Astrocyte (in vitro differentiated cells and primary cell): ENCODE data around the gene RALB. TPM values are rescaled to one million over a fixed set of nuclear protein-coding genes. Genes with fewer than 3 reads are reported as not detected.
A peak's percentile ranks its signal among the peaks of the same experiment; 100 is the strongest.

Experiments used
- DNase-seq: peaks from one replicate; pipeline ENCODE4 v3.0.0-alpha.2; 2010; ENCODE audit warnings: low read depth
- FAIRE-seq: peaks from 2 replicates; lab custom pipeline; 2011; peaks lifted over from hg19 to GRCh38; lab: Jason Lieb, UNC
- H2AFZ ChIP-seq: 2 replicates; pipeline ENCODE4 v1.6.0; 2012; ENCODE audit warnings: low read depth, low read length, inconsistent platforms
- H3K27ac ChIP-seq: 2 replicates; pipeline ENCODE4 v1.5.1; 2011; ENCODE audit warnings: low read depth, low read length, inconsistent platforms
- H3K27me3 ChIP-seq: 2 replicates; pipeline ENCODE4 v1.6.0; 2011; ENCODE audit warnings: low read length, inconsistent platforms; ENCODE audit not compliant: insufficient read depth
- H3K36me3 ChIP-seq: 2 replicates; pipeline ENCODE4 v1.5.1; 2011; ENCODE audit warnings: low read length, inconsistent platforms; ENCODE audit not compliant: insufficient read depth
- H3K4me1 ChIP-seq: 2 replicates; pipeline ENCODE4 v1.5.1; 2011; ENCODE audit warnings: low read length, inconsistent platforms; ENCODE audit not compliant: insufficient read depth
- H3K4me2 ChIP-seq: 2 replicates; pipeline ENCODE4 v1.6.0; 2012; ENCODE audit warnings: low read length, inconsistent platforms
- H3K4me3 ChIP-seq: 2 replicates; pipeline ENCODE4 v1.5.1; 2011; ENCODE audit warnings: low read depth, mild to moderate bottlenecking, low read length, inconsistent platforms; ENCODE audit not compliant: insufficient read depth
- H3K79me2 ChIP-seq: 2 replicates; pipeline ENCODE4 v1.6.0; 2012; ENCODE audit warnings: mild to moderate bottlenecking, low read length, inconsistent platforms; ENCODE audit not compliant: insufficient read depth
- H3K9ac ChIP-seq: 2 replicates; pipeline ENCODE4 v1.6.0; 2012; ENCODE audit warnings: mild to moderate bottlenecking, low read length, inconsistent platforms
- H3K9me3 ChIP-seq: 2 replicates; pipeline ENCODE4 v1.5.1; 2012; ENCODE audit warnings: low read depth, mild to moderate bottlenecking, low read length, inconsistent platforms; ENCODE audit not compliant: insufficient read depth
- H4K20me1 ChIP-seq: 2 replicates; pipeline ENCODE4 v1.6.0; 2012; ENCODE audit warnings: low read length, inconsistent platforms; ENCODE audit not compliant: insufficient read depth
- H3K27ac Mint-ChIP-seq: one replicate; pipeline ENCODE4 v1.8.0; 2021; ENCODE audit warnings: mild to moderate bottlenecking, mixed read lengths; ENCODE audit not compliant: unreplicated experiment
- H3K27me3 Mint-ChIP-seq: one replicate; pipeline ENCODE4 v1.8.0; 2021; ENCODE audit warnings: low read depth, mixed read lengths; ENCODE audit not compliant: unreplicated experiment
- H3K36me3 Mint-ChIP-seq: one replicate; pipeline ENCODE4 v1.8.0; 2021; ENCODE audit warnings: low read depth, mixed read lengths; ENCODE audit not compliant: unreplicated experiment
- H3K4me1 Mint-ChIP-seq: one replicate; pipeline ENCODE4 v1.8.0; 2021; ENCODE audit warnings: low read depth, mixed read lengths; ENCODE audit not compliant: unreplicated experiment
- H3K4me3 Mint-ChIP-seq: one replicate; pipeline ENCODE4 v1.8.0; 2021; ENCODE audit warnings: mild to moderate bottlenecking, moderate library complexity, mixed read lengths; ENCODE audit not compliant: unreplicated experiment
- H3K9me3 Mint-ChIP-seq: one replicate; pipeline ENCODE4 v1.8.0; 2021; ENCODE audit warnings: mild to moderate bottlenecking, mixed read lengths; ENCODE audit not compliant: unreplicated experiment
- EZH2 ChIP-seq: IDR thresholded peaks from 2 replicates; pipeline ENCODE4 v1.6.1; 2012; ENCODE audit warnings: mild to moderate bottlenecking, low read length, inconsistent platforms; ENCODE audit not compliant: insufficient read depth
- total RNA-seq: library from RNA; stranded (reverse); gene quantifications from 2 replicates; pipeline ENCODE4 v1.2.1, GENCODE V29; 2021
- TF ChIP-seq, protein P1 (sequence below): IDR thresholded peaks from 2 replicates; pipeline ENCODE4 v1.5.1; 2011; ENCODE audit warnings: low read depth, mild to moderate bottlenecking, inconsistent platforms, low read length, moderate library complexity; ENCODE audit not compliant: insufficient read depth

The RALB gene
- total RNA-seq, 1 donor from 2014 or later, result 44.5 TPM

DNA sequence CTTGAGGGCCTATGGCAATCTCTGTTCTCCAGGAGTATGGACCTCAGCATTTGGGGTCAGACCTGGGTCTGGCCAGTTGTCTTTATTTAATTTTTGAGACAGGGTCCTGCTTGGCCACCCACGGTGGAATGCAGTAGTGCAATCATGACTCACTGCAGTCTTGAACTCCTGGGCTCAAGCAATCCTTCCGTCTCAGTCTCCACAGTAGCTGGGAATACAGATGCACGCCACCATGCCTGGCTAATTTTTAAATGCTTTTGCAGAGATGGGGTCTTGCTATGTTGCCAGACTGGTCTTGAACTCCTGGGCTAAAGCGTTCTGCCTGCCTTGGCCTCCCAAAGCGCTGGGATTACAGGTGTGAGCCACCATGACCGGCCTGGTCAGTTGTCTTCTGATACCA lies 46.9 kb downstream of the RALB start:
- peaks cover 2% of the 10 kb centered on the region for H3K9me3 Mint-ChIP-seq
- Histone ChIP-seq H3K9ac (no peak overlapping the region), H3K27ac (no peak overlapping the region), H3K36me3 (no peaks in the 10 kb centered on the region), H3K27me3 (no peaks in the 10 kb centered on the region), H3K4me3 (no peak overlapping the region), H3K4me2 (peak overlapping the region; percentile 32), H3K79me2 (no peaks in the 10 kb centered on the region), H4K20me1 (peaks cover 4% of the 10 kb centered on the region), H3K9me3 (no peaks in the 10 kb centered on the region), H3K4me1 (peaks cover 30% of the 10 kb centered on the region), H2AFZ (no peak overlapping the region)
- DNase-seq (peak; percentile 25), FAIRE-seq (no peak)
- H3K36me3 Mint-ChIP-seq, result peaks cover 31% of the 10 kb centered on the region
- peaks cover 8% of the 10 kb centered on the region for H3K27me3 Mint-ChIP-seq
- peaks cover 31% of the 10 kb centered on the region for H3K4me1 Mint-ChIP-seq
- peak overlapping the region; percentile 27 for H3K27ac Mint-ChIP-seq
- TF ChIP-seq, protein P1, sequence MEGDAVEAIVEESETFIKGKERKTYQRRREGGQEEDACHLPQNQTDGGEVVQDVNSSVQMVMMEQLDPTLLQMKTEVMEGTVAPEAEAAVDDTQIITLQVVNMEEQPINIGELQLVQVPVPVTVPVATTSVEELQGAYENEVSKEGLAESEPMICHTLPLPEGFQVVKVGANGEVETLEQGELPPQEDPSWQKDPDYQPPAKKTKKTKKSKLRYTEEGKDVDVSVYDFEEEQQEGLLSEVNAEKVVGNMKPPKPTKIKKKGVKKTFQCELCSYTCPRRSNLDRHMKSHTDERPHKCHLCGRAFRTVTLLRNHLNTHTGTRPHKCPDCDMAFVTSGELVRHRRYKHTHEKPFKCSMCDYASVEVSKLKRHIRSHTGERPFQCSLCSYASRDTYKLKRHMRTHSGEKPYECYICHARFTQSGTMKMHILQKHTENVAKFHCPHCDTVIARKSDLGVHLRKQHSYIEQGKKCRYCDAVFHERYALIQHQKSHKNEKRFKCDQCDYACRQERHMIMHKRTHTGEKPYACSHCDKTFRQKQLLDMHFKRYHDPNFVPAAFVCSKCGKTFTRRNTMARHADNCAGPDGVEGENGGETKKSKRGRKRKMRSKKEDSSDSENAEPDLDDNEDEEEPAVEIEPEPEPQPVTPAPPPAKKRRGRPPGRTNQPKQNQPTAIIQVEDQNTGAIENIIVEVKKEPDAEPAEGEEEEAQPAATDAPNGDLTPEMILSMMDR, result no peak
- TF ChIP-seq EZH2, result no peak
- no peak overlapping the region for H3K4me3 Mint-ChIP-seq

DNA sequence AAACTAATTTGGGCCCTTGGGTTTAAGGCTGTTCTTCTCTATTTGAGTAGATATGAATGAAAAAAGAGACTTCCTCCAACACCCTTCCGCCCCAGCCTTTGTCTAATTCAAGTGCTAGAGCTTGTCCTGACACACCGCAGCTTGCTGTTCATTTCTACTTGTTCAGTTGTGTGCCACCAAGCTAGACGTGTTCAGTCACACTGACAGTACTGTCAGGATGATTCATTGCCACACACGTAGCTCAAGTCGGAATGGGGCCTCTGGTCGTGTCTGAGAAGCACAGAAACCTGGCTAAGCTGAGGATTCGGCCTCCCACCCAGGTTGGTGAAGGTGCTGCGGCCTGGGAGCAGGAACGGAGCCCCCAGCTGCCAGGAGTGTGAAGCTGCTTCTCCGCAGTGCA lies 47.7 kb downstream of the RALB start:
- H3K4me3 ChIP-seq, result no peak overlapping the region
- H4K20me1 ChIP-seq, result peaks cover 4% of the 10 kb centered on the region
- no peak overlapping the region for H2AFZ ChIP-seq
- DNase-seq, result no peak
- H3K9ac ChIP-seq, result no peak overlapping the region
- Mint-ChIP-seq H3K27me3 (peaks cover 8% of the 10 kb centered on the region), H3K27ac (no peak overlapping the region), H3K36me3 (peaks cover 31% of the 10 kb centered on the region), H3K4me1 (peaks cover 31% of the 10 kb centered on the region), H3K9me3 (peaks cover 2% of the 10 kb centered on the region), H3K4me3 (no peak overlapping the region)
- H3K4me1 ChIP-seq, result peaks cover 30% of the 10 kb centered on the region
- H3K79me2 ChIP-seq, result no peaks in the 10 kb centered on the region
- no peaks in the 10 kb centered on the region for H3K27me3 ChIP-seq
- H3K27ac ChIP-seq, result no peak overlapping the region
- no peak overlapping the region for H3K4me2 ChIP-seq
- H3K9me3 ChIP-seq, result no peaks in the 10 kb centered on the region
- TF ChIP-seq, protein P1, result no peak
- TF ChIP-seq EZH2, result no peak
- H3K36me3 ChIP-seq, result no peaks in the 10 kb centered on the region
- no peak for FAIRE-seq

DNA sequence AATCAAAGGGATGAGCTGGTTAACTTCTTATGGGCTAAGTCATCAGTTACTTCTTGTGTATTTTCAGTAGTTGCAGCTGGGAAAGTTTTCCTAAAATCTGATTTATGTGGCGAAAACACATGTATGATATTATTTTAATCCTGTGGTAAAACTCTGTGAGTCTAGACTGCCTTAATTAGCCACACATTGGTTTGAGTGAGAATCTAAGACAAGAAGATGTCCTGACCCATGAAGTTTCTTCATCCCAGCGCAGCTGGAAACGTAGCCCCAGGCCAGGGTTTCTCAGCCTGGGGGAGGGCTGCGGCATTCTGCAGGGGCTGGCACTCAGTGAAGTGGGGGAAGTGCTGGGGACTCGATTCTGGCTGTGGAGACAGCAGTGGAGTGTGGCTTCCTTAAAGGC lies 48.6 kb downstream of the RALB start:
- H3K36me3 Mint-ChIP-seq, result peaks cover 27% of the 10 kb centered on the region

More for the DNA sequence above, 48.6 kb downstream of the RALB start:
- DNase-seq, result no peak
- Histone ChIP-seq H3K79me2 (no peaks in the 10 kb centered on the region), H3K27ac (no peak overlapping the region), H3K9ac (no peak overlapping the region), H3K4me2 (no peak overlapping the region), H3K36me3 (no peaks in the 10 kb centered on the region), H3K4me3 (no peak overlapping the region), H3K4me1 (peaks cover 30% of the 10 kb centered on the region), H2AFZ (no peak overlapping the region), H4K20me1 (peaks cover 4% of the 10 kb centered on the region), H3K9me3 (no peaks in the 10 kb centered on the region), H3K27me3 (no peaks in the 10 kb centered on the region)
- Mint-ChIP-seq H3K9me3 (peaks cover 2% of the 10 kb centered on the region), H3K27ac (no peak overlapping the region), H3K4me3 (no peak overlapping the region), H3K4me1 (peaks cover 31% of the 10 kb centered on the region), H3K27me3 (peaks cover 8% of the 10 kb centered on the region)
- TF ChIP-seq, protein P1, result no peak
- no peak for TF ChIP-seq EZH2
- FAIRE-seq, result no peak
